NB4 (cell line): Measurements from ENCODE around the gene RPL18A.

Experiments used
- CTCF ChIP-seq: IDR thresholded peaks from one replicate; pipeline ENCODE4 v1.5.1; 2012; ENCODE audit warnings: low read depth, low read length
- POLR2A ChIP-seq: IDR thresholded peaks from 2 replicates; pipeline ENCODE4 v1.6.1; 2011; ENCODE audit warnings: mild to moderate bottlenecking; ENCODE audit not compliant: insufficient read length; ENCODE audit errors: extremely low read depth

GRCh38 chr19:17854061-17854460 is 5.6 kb upstream of the RPL18A start:
- TF ChIP-seq CTCF (no peak), POLR2A (no peak)
